Suprapubic skin (tissue), 4 donors: ENCODE results near the gene PDE6B.

Experiments used
- CTCF ChIP-seq, 2 donors: fragments of 200-600 bp in 1 of 2; fragments of 450-650 bp in 1 of 2; sonication (generic) in 1 of 2; IDR thresholded peaks; one replicate each; pipeline ENCODE4 v1.5.1; 2016 to 2019; ENCODE audit warnings: antibody characterized with exemption in 2 of 2, mild to moderate bottlenecking in 1 of 2, moderate library complexity in 1 of 2
- EP300 ChIP-seq: sonication (generic); formaldehyde crosslinking; IDR thresholded peaks from one replicate; pipeline ENCODE4 v1.6.1; 2017; ENCODE audit warnings: antibody characterized with exemption
- POLR2A ChIP-seq, 2 donors: fragments of 450-650 bp; IDR thresholded peaks; one replicate each; pipeline ENCODE4 v1.6.1; 2017; ENCODE audit warnings: antibody characterized with exemption in 2 of 2, mild to moderate bottlenecking in 2 of 2, moderate library complexity in 2 of 2
- POLR2AphosphoS5 ChIP-seq, 3 donors: sonication (generic); formaldehyde crosslinking; IDR thresholded peaks; one replicate each; pipeline ENCODE4 v1.6.1; 2017; ENCODE audit warnings: antibody characterized with exemption in 3 of 3

DNA sequence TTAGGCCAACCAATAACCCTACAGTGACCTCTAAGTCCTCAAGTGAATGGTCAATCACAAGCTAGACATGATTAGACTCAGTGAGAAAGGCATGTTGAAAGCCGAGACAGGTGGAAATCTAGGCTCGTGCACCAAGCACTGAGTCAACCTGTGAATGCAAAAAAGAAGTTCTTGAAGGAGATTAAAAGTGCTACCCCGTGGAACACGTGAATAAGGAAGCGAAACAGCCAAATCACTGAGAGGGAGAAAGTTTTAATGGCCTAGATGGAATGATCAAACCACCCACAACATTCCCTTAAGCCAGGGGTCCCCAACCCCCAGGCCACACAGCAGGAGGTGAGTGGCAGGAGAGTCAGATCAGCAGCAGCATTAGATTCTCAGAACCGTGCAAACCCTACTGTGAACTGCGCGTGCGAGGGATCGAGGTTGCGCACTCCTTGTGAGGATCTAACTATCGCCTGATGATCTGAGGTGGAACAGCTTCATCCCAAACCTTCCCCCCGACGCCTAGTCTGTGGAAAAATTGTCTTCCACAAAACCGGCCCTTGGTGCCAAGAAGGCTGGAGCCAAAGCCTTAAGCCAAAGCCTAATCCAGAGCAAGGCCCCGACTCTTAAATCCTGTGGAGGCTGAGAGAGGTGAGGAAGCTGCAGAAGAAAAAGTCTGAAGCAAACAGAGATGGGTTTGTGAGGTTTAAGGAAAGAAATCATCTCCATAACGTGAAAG is 19.5 kb upstream of the PDE6B start:
- TF ChIP-seq CTCF (IDR thresholded peaks at IDR 0.05) (no peak), EP300 (no peak), POLR2A (IDR thresholded peaks at IDR 0.05) (no peak), POLR2AphosphoS5 (IDR thresholded peaks at IDR 0.05) (no peak)
